Esophagus muscularis mucosa (tissue), 3 donors: ENCODE data around the gene SLC35C1.

ENCODE experiments used
- CTCF ChIP-seq, 3 experiments: fragments of 200-600 bp in 2 of 3; fragments of 450-650 bp in 1 of 3; sonication (generic) in 2 of 3; IDR thresholded peaks; one replicate each; pipeline ENCODE4 v1.5.1; 2017 to 2019; ENCODE audit warnings: antibody characterized with exemption in 3 of 3, mild to moderate bottlenecking in 2 of 3, moderate library complexity in 1 of 3
- POLR2A ChIP-seq: fragments of 450-650 bp; IDR thresholded peaks from one replicate; pipeline ENCODE4 v1.6.1; 2017; ENCODE audit warnings: antibody characterized with exemption, moderate library complexity, mild to moderate bottlenecking, low read depth
- POLR2AphosphoS5 ChIP-seq, 2 donors: sonication (generic); formaldehyde crosslinking; IDR thresholded peaks; one replicate each; pipeline ENCODE4 v1.6.1; 2017; ENCODE audit warnings: antibody characterized with exemption in 2 of 2

- TF ChIP-seq POLR2A, result no peak
- TF ChIP-seq POLR2AphosphoS5 (IDR thresholded peaks at IDR 0.05), result peak; percentile 91 to 99
- peak in 1 of 3 experiments; percentile 3 for TF ChIP-seq CTCF (IDR thresholded peaks at IDR 0.05)
These were observed 54.8 kb downstream of the SLC35C1 start for GRCh38 chr11:45859661-45860140.
